GM13977 (cell line): ENCODE results near the gene MRGPRE.

ENCODE experiments used
- DNase-seq: peaks from one replicate; pipeline ENCODE4 v3.0.0; 2012; ENCODE audit warnings: low spot score
- CTCF ChIP-seq: IDR thresholded peaks from 2 replicates; pipeline ENCODE4 v1.5.1; 2012; ENCODE audit warnings: mild to moderate bottlenecking, control low read depth; ENCODE audit not compliant: insufficient read depth; ENCODE audit errors: extremely low read depth, missing control alignments
- in situ Hi-C: fragments of 300-500 bp; cut with MboI; formaldehyde crosslinking; loops from one replicate; pipeline ENCODE4 v1.12.0; 2022; ENCODE audit warnings: low sequenced_read_pairs, low pct_unique_long_range_greater_than_20kb, mixed read lengths, inconsistent platforms; ENCODE audit not compliant: unreplicated experiment

MRGPRE gene

GRCh38 chr11:3216027-3216525 lies 16.1 kb downstream of the MRGPRE start:
- TF ChIP-seq CTCF, result no peak
- no peak for DNase-seq
- in situ Hi-C loops, result no loop called here

GRCh38 chr11:3215346-3216026 lies 16.7 kb downstream of the MRGPRE start:
- TF ChIP-seq CTCF, result no peak
- in situ Hi-C loops, result no loop called here
- no peak for DNase-seq

GRCh38 chr11:3214420-3214699 lies 17.9 kb downstream of the MRGPRE start:
- no peak for TF ChIP-seq CTCF
- in situ Hi-C loops, result no loop called here
- no peak for DNase-seq

GRCh38 chr11:3213659-3214419 lies 18.4 kb downstream of the MRGPRE start:
- in situ Hi-C loops, result no loop called here

GRCh38 chr11:3208272-3208671 lies 23.9 kb downstream of the MRGPRE start:
- in situ Hi-C loops, result no loop called here

More at GRCh38 chr11:3213659-3214419, 18.4 kb downstream of the MRGPRE start:
- no peak for TF ChIP-seq CTCF
- DNase-seq, result no peak

GRCh38 chr11:3207526-3208189 lies 24.6 kb downstream of the MRGPRE start:
- TF ChIP-seq CTCF, result no peak
- DNase-seq, result no peak
- in situ Hi-C loops, result no loop called here

More at GRCh38 chr11:3208272-3208671, 23.9 kb downstream of the MRGPRE start:
- TF ChIP-seq CTCF, result no peak
- no peak for DNase-seq
